GM21447 (cell line): Measurements from ENCODE around the gene BBS5.
"Not testable (repeated sequence)": the region's sequence is repeated elsewhere in the genome, so short reads cannot be mapped to it uniquely, and the experiment has no call there.

Experiments used
- ATAC-seq: cut with Tn5 transposase; IDR thresholded peaks from one replicate; pipeline ENCODE4 v1.9.1; 2021; ENCODE audit not compliant: unreplicated experiment

BBS5 gene

GRCh38 chr2:169479257-169480078 lies at the start of gene BBS5:
BBS5 (plus strand) TSS chr2:169479494; CDS start chr2:169479554, 60 bp downstream.
- peak; percentile 96 for ATAC-seq

DNA sequence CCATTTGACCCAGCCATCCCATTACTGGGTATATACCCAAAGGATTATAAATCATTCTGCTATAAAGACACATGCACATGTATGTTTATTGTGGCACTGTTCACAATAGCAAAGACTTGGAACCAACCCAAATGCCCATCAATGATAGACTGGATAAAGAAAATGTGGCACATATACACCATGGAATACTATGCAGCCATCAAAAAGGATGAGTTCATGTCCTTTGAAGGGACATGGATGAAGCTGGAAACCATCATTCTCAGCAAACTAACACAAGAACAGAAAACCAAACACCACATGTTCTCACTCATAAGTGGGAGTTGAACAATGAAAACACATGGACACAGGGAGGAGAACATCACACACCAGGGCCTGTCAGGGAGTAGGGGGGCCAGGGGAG lies 47.5 kb upstream of the BBS5 start:
- not testable (repeated sequence) for ATAC-seq

- ATAC-seq = not testable (repeated sequence)
Observed at GRCh38 chr2:169434236-169434635, 45.1 kb upstream of the BBS5 start.

GRCh38 chr2:169438466-169439072 lies 40.7 kb upstream of the BBS5 start:
- no peak for ATAC-seq

DNA sequence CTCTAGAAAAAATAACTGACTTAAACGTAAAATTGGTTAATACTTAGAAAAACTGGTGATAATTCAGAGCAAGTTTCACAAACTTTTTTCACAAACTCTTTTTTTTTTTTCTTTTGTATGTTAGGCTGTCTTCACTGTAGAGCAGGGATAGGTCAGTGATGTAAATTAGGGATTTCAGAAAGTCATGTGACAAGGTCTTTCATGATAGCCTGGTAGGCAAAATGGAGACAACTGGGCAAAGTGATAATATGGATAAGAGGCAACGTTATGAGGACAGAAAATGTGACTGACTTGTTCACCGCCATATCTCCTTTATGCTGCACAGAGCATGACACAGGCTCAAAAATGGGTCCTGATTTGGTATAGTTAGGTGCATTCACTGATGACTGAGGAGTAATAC lies 39.4 kb upstream of the BBS5 start:
- no peak for ATAC-seq

DNA sequence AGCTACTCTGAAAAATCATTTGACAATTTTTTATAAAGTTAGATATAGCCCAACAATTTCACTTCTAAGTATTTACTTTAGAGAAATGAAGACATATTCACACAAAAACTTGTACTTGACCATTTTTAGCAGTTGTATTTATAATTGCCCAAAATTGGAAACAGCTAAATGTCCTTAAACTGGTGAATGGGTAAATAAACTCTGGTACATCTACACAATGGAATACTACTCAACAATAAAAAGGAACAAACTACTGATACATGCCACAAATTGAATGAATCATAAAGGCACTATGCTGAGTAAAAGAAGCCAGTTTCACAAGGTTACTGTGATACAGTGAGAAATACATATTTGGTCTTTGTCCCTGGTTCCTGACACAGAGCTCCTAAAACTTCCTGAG lies 32.8 kb upstream of the BBS5 start:
- ATAC-seq = no peak

DNA sequence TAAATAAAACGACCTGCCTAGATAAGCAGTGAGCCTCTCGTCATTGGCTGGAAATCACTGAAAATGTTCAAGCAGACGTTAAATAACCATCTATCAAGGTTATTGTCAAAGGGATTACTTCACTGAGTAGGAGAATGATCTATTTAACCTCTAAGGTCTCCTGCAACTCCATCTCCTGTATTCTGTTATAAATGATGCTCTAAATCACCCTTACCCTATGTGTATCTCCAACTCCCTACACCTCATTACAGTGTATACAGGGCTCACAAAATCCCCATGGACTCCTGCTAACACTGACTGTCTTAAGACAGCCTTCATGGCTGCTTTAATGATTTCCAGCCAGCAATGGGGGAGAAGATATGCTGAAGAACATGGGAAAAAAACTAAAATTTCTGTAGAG lies 31.0 kb upstream of the BBS5 start:
- no peak for ATAC-seq

GRCh38 chr2:169448865-169449264 lies 30.4 kb upstream of the BBS5 start:
- ATAC-seq = no peak

GRCh38 chr2:169452080-169452479 lies 27.2 kb upstream of the BBS5 start:
- no peak for ATAC-seq

- not testable (repeated sequence) for ATAC-seq
Observed at GRCh38 chr2:169453044-169453443, 26.2 kb upstream of the BBS5 start.

DNA sequence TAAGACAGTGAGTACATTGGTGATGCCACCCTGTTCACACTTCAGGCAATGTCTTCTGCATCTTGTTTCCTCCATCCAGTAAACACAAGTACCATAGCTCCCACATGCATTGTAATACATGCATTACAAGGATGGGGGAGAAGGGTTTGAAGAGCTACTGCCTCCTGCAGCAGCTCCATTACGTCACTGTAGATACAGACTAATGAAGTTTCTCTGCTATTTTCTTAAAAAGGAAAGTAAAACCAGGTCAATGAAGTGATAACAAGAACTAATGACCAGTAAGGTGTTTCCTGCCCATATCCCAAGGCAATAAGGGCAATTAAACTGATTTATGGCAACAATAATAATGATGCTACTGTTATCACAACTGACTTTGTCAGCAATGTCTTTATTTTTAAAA lies 18.2 kb upstream of the BBS5 start:
- ATAC-seq = no peak

DNA sequence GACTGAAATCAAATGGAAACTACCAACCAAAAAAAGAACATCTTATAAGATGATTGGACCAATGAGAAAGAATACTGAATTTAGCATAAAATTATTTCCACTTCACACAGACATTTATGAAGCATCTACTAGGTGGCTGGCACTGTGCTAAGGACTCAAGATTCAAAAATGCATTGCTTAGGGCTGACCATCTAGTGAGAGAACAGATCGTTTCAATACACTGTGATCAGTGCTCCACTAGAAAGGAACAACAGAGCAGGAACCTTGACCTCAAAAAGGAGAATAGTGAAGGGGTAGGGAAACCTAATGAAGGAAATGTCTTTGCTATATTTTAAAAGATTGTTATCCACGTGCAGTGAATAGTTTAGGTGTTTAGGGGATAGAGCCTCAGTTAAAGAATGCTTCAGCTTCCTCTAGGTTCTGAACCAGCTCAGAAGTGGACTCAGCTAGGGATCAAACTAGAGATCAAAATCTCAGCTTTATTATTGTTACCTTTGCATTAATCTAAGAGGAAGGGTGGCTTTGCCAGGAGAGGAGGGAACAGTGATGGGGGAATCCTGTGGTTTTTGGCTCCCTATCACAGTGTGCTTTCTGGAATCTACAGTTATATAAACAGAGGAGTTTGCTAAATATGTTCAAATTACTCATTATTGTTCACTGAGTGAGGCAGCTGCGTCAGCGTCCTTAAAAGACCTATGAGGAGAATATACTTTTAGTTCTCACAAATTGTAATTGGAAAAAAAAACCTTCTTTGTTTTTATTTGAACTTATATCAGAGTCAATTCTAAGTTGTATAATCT lies 16.2 kb upstream of the BBS5 start:
- ATAC-seq = no peak

DNA sequence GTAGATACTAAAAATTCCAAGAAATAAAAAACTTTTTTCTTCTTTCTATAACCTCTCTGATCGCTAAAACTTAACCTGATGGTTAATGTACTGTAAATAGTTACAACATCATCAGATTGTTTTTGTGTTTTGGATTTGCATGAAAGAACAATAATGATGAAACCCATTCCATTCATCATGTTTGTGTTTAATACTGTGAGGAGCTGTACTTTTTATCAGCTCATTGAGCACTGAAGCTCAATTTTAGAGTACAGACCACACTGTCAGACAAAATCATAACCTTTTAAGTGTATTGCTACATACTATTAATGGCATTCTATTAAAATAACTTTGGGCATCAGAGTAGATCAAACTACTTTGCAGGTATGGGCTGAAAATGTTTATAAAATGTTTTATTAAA lies 14.8 kb upstream of the BBS5 start:
- ATAC-seq = no peak

- no peak for ATAC-seq
Observed at GRCh38 chr2:169464882-169465281, 14.4 kb upstream of the BBS5 start.

DNA sequence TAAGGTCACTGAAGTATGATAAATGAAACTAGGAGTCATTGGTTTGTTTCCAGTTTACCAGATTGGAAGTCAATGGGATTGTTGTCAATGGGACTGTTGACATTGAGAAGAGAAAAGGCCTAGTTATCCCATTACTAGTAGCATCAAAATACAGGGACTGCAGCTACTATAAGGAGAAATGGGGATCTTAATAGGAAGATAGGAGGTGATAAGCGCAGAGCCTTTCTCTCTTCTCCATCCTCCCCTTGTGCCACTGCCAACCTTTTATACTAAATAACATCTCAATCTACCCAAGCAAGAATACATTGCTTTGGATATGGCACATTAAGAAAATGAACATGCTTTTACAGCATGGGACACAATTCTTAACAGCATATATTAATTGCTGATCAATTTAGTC lies 10.5 kb upstream of the BBS5 start:
- ATAC-seq = no peak

DNA sequence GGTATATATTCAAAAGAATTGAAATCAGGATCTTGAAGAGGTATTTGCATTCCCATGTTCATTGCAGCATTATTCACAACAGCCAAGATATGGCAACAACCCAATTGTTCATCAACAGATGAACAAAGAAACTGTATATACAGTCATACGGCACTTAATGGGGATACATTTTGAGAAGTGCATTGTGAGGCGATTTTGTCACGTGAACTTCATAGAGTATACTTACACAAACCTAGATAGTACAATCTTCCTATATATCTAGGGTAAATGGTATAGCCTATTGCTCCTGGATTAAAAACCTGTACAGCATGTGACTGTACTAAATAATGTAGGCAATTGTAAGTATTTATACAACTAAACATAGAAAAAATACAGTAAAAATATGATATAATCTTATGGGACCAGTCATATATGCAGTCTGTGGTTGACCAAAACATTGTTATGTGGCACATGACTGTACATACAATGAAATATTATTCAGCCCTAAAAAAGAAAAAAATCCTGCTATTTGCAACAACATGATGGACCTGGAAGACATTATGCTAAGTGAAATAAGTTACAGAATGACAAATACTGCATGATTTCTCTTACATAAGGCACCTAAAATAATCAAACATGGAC lies 9.2 kb upstream of the BBS5 start:
- ATAC-seq = no peak

DNA sequence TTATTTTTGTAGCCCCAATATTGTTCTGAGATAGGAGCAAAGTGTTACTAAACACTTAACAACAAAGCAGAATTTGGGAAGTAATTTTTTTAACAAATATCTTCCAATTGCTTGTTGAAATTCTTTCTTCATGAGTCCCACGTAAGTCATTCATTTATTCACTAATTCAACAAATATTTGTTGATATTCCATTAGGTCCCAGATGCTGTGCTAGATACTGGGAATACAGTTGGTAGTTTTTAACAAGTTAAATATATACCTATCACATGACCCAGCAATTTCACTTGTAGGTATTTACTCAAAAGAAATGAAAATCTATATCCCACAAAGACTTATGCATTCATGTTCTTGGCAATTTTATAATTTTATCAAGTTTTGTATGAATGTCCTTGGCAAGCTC lies 7.0 kb upstream of the BBS5 start:
- ATAC-seq = no peak

GRCh38 chr2:169476459-169476858 lies 2.8 kb upstream of the BBS5 start:
- no peak for ATAC-seq

DNA sequence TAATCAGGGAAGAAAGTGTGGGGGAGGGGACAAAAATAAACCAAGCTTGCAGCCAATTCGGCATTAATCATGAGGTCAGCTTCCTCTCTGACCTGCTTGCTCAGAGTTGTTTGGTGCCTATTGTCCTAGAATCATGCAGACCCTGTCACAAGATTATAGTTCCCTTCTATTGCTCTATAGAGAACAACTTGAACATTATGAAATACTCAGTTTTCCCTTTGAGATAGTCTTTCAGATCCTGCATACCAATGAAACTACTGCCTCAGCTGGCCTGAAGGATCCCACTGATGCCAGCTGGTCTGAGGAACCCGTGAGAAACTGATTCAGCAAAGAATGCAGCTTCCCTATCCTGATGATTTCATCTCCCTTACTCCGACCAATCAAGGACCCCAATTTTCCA lies 955 bp upstream of the BBS5 start:
- ATAC-seq = no peak

DNA sequence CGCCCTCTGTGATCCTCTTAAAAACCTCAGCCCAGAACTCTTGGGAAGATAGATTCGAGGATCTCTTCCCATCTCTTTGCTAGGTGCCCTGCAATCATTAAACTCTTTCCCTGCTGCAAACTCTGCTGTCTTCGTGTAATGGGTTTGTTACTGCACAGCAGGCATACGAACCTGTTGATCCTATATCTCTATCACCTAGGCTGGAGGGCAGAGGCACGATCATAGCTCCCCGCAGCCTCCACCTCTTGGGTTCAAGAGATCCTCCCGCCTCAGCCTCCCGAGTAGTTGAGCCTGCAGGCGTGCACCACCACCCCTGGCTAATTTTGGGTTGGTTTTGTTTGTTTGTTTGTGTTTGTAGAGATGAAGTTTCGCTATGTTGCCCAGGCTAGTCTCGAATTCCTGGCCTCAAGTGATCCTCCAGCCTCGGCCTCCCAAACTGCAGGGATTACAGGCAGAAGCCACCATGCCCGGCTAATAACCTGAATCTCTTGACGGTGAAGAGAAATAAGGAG lies 493 bp upstream of the BBS5 start:
- ATAC-seq = no peak

DNA sequence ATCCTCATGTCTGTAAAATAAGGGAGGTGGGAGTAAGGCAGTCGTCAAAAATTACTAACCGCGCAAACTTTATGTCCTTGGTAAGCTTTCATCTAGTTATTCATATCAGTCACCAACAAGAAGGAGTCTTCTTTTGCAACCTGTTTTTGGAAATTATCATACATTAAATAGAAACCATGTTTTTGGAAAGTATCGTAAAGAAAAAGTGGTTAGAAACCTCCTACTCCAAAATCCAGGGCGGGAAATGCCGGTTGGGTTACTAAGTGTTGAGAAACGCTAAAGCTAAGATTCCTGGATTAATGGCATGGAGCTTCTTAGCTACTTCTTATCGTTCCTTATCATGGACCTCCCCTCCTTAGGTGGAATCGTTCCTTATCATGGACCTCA lies 778 bp downstream of the BBS5 start:
- ATAC-seq = no peak
